GM23248 (cell line): ENCODE results near the gene AJAP1.

Experiments
- EZH2 ChIP-seq: fragments of 200-600 bp; sonication (generic); IDR thresholded peaks from 2 replicates; pipeline ENCODE4 v1.6.1; 2018; ENCODE audit warnings: antibody characterized with exemption, mild to moderate bottlenecking; ENCODE audit not compliant: insufficient read depth, poor library complexity, severe bottlenecking
- EZH2phosphoT487 ChIP-seq: fragments of 200-600 bp; sonication (generic); IDR thresholded peaks from 2 replicates; pipeline ENCODE4 v1.6.1; 2018; ENCODE audit warnings: antibody characterized with exemption, moderate library complexity, mild to moderate bottlenecking, low read depth; ENCODE audit not compliant: insufficient read depth

- TF ChIP-seq EZH2 (no peak), EZH2phosphoT487 (no peak)
Observed at GRCh38 chr1:4648657-4649056, 5.8 kb upstream of the AJAP1 start.
